BJ (cell line): ENCODE results near the gene RRBP1. TPM values are rescaled to one million over a fixed set of nuclear protein-coding genes. Genes with fewer than 3 reads are reported as not detected.

Experiments
- CTCF ChIA-PET: fragments of 350-600 bp; formaldehyde crosslinking; extraction: SDS; loops from one replicate; lab custom pipeline; 2021; ENCODE audit warnings: antibody characterized with exemption, inconsistent platforms; lab: Yijun Ruan, JAX
- POLR2A ChIA-PET: fragments of 300-600 bp; sonication (Branson Sonifier 250); formaldehyde crosslinking; extraction: SDS; loops from one replicate; lab custom pipeline; 2021; ENCODE audit warnings: antibody characterized with exemption; lab: Charles Lee
- DNase-seq: peaks from one replicate; pipeline ENCODE4 v3.0.0-alpha.2; 2011; ENCODE audit warnings: low read depth
- H3K27me3 ChIP-seq: 2 replicates; pipeline ENCODE4 v1.6.0; 2011; ENCODE audit warnings: low read length; ENCODE audit not compliant: control insufficient read depth, insufficient read depth
- H3K36me3 ChIP-seq: 2 replicates; pipeline ENCODE4 v1.5.1; 2011; ENCODE audit warnings: low read length; ENCODE audit not compliant: control insufficient read depth, insufficient read depth
- H3K4me3 ChIP-seq: 2 replicates; pipeline ENCODE4 v1.5.1; 2011; ENCODE audit warnings: low read depth, mild to moderate bottlenecking, control low read depth, low read length
- CTCF ChIP-seq: IDR thresholded peaks from 2 replicates; pipeline ENCODE4 v1.5.1; 2011; ENCODE audit warnings: low read depth, mild to moderate bottlenecking, control low read depth, inconsistent platforms, low read length, moderate library complexity; ENCODE audit not compliant: insufficient read depth
- polyA plus RNA-seq: library from polyadenylated mRNA; depleted of rRNA; stranded (reverse); fragments of >200 nt; gene quantifications from 2 replicates; pipeline ENCODE4 v1.2.3, GENCODE V29; 2011

Gene RRBP1
- polyA plus RNA-seq, 1 experiment, result 98.7 TPM

GRCh38 chr20:17664025-17664633 is 17.9 kb downstream of the RRBP1 start:
- Histone ChIP-seq H3K27me3 (no peaks in the 10 kb centered on the region), H3K4me3 (no peak overlapping the region), H3K36me3 (peaks cover 8% of the 10 kb centered on the region)
- ChIA-PET CTCF (interaction anchor here (0.6 to 1.2 kb wide), 4 partner anchors 231 to 257 kb away, joined by 3 read pairs; no protein-coding TSS in a partner anchor), POLR2A (no interaction called here)
- TF ChIP-seq CTCF, result no peak
- no peak for DNase-seq

GRCh38 chr20:17663486-17663885 is 18.6 kb downstream of the RRBP1 start:
- TF ChIP-seq CTCF, result no peak
- DNase-seq, result no peak
- ChIA-PET POLR2A (no interaction called here), CTCF (no interaction called here)
- H3K27me3 ChIP-seq, result no peaks in the 10 kb centered on the region
- no peak overlapping the region for H3K4me3 ChIP-seq
- H3K36me3 ChIP-seq, result peaks cover 10% of the 10 kb centered on the region

GRCh38 chr20:17663040-17663399 is 19.0 kb downstream of the RRBP1 start:
- Histone ChIP-seq H3K27me3 (no peaks in the 10 kb centered on the region), H3K4me3 (no peak overlapping the region), H3K36me3 (peaks cover 15% of the 10 kb centered on the region)
- ChIA-PET CTCF (interaction anchor here (0.9 to 1.5 kb wide), 3 partner anchors 12 to 276 kb away, joined by 3 to 5 read pairs (median 3); no protein-coding TSS in a partner anchor), POLR2A (no interaction called here)
- no peak for TF ChIP-seq CTCF
- DNase-seq, result no peak

- POLR2A ChIA-PET, result no interaction called here
- no peak overlapping the region for H3K4me3 ChIP-seq
- H3K27me3 ChIP-seq, result no peaks in the 10 kb centered on the region
- TF ChIP-seq CTCF, result no peak
- CTCF ChIA-PET, result interaction anchor here (0.6 to 1.5 kb wide), 5 partner anchors 13 to 277 kb away, joined by 3 to 5 read pairs (median 3); no protein-coding TSS in a partner anchor
- peaks cover 16% of the 10 kb centered on the region for H3K36me3 ChIP-seq
- DNase-seq, result no peak
Measured at GRCh38 chr20:17662333-17663039, 19.6 kb downstream of the RRBP1 start.

GRCh38 chr20:17661121-17661744 is 20.8 kb downstream of the RRBP1 start:
- Histone ChIP-seq H3K36me3 (peaks cover 20% of the 10 kb centered on the region), H3K27me3 (no peaks in the 10 kb centered on the region), H3K4me3 (no peak overlapping the region)
- ChIA-PET CTCF (interaction anchor here (1.0 kb wide), 1 partner anchor 104 kb away, joined by 3 read pairs; no protein-coding TSS in a partner anchor), POLR2A (no interaction called here)
- no peak for DNase-seq
- TF ChIP-seq CTCF, result no peak
